SK-N-SH (cell line): ENCODE results near the gene FOXG1. TPM values are rescaled to one million over a fixed set of nuclear protein-coding genes. Genes with fewer than 3 reads are reported as not detected.

Experiments
- CTCF ChIA-PET: fragments of 300-600, 350-600 bp; formaldehyde crosslinking; extraction: SDS; loops from one replicate; lab custom pipeline; 2021; lab: Yijun Ruan, JAX
- POLR2A ChIA-PET: fragments of 350-600 bp; sonication (Branson Sonifier 250); formaldehyde crosslinking; extraction: SDS; loops from one replicate; lab custom pipeline; 2020; ENCODE audit warnings: antibody characterized with exemption, inconsistent platforms; lab: Yijun Ruan, JAX
- DNase-seq: peaks from one replicate; pipeline ENCODE4 v3.0.0; 2012
- H2AFZ ChIP-seq: fragments of 200-600 bp; sonication (generic); 2 replicates; pipeline ENCODE4 v1.8.1; 2016; ENCODE audit warnings: antibody characterized with exemption, mild to moderate bottlenecking, low read depth
- H3F3A ChIP-seq: fragments of 200-600 bp; sonication (generic); replicated peaks from 2 replicates; pipeline ENCODE3; 2016; ENCODE audit warnings: antibody characterized with exemption, mild to moderate bottlenecking; ENCODE audit not compliant: insufficient read depth
- H3K27ac ChIP-seq, 2 experiments: fragments of 200-500 bp in 1 of 2; fragments of 200-600 bp in 1 of 2; sonication (Bioruptor generic) in 1 of 2; sonication (generic), shearing (Covaris generic) in 1 of 2; 2 replicates each; pipeline versions ENCODE4 v1.5.1 to v1.6.1; 2014 to 2016; ENCODE audit warnings: low read depth in 2 of 2, inconsistent platforms in 1 of 2, low read length in 1 of 2, mild to moderate bottlenecking in 1 of 2, mixed read lengths in 1 of 2
- H3K27me3 ChIP-seq: fragments of 200-600 bp; sonication (generic), shearing (Covaris generic); 2 replicates; pipeline ENCODE4 v1.6.1; 2016; ENCODE audit warnings: mixed run types; ENCODE audit not compliant: insufficient read depth
- H3K36me3 ChIP-seq, 2 experiments: fragments of 200-500 bp in 1 of 2; fragments of 200-600 bp in 1 of 2; sonication (Bioruptor generic) in 1 of 2; sonication (generic) in 1 of 2; replicated peaks in 1 of 2; 2 replicates each; pipeline versions ENCODE3 to v1.5.1; 2014 to 2016; ENCODE audit warnings: low read length in 1 of 2, mild to moderate bottlenecking in 1 of 2; ENCODE audit not compliant: insufficient read depth in 2 of 2, control insufficient read depth in 1 of 2
- H3K4me1 ChIP-seq, 2 experiments: fragments of 200-500 bp in 1 of 2; fragments of 200-600 bp in 1 of 2; sonication (Bioruptor generic) in 1 of 2; sonication (generic), shearing (Covaris generic) in 1 of 2; 2 replicates each; pipeline versions ENCODE4 v1.5.1 to v1.6.1; 2014 to 2016; ENCODE audit warnings: low read depth in 1 of 2, low read length in 1 of 2, mixed run types in 1 of 2; ENCODE audit not compliant: insufficient read depth in 2 of 2, control insufficient read depth in 1 of 2
- H3K4me2 ChIP-seq: fragments of 200-600 bp; sonication (generic), shearing (Covaris generic); 2 replicates; pipeline ENCODE4 v1.6.1; 2017; ENCODE audit warnings: mixed run types
- H3K4me3 ChIP-seq, 2 experiments: fragments of 200-500 bp in 1 of 2; fragments of 200-600 bp in 1 of 2; sonication (Bioruptor generic) in 1 of 2; sonication (generic), shearing (Covaris generic) in 1 of 2; 2 replicates each; pipeline versions ENCODE4 v1.5.1 to v1.8.1; 2014 to 2016; ENCODE audit warnings: low read depth in 2 of 2, inconsistent platforms in 1 of 2, low read length in 1 of 2, mild to moderate bottlenecking in 1 of 2, mixed read lengths in 1 of 2, moderate library complexity in 1 of 2
- H3K79me2 ChIP-seq: fragments of 200-600 bp; sonication (generic); 2 replicates; pipeline ENCODE4 v1.8.1; 2017; ENCODE audit warnings: mild to moderate bottlenecking; ENCODE audit not compliant: insufficient read depth
- H3K9ac ChIP-seq: fragments of 200-600 bp; sonication (generic); 2 replicates; pipeline ENCODE4 v1.6.1; 2017; ENCODE audit warnings: mixed run types
- H3K9me2 ChIP-seq: fragments of 200-600 bp; sonication (generic); 2 replicates; pipeline ENCODE4 v1.6.1; 2017; ENCODE audit warnings: mixed run types
- H3K9me3 ChIP-seq: fragments of 200-600 bp; sonication (generic); 2 replicates; pipeline ENCODE4 v1.6.1; 2017; ENCODE audit warnings: mixed run types, mild to moderate bottlenecking, moderate library complexity
- H4K20me1 ChIP-seq: fragments of 200-600 bp; sonication (generic); 2 replicates; pipeline ENCODE4 v1.6.1; 2017; ENCODE audit warnings: mild to moderate bottlenecking, mixed run types; ENCODE audit not compliant: insufficient read depth
- EZH2phosphoT487 ChIP-seq: fragments of 200-600 bp; sonication (generic); IDR thresholded peaks from 2 replicates; pipeline ENCODE4 v1.6.1; 2017; ENCODE audit warnings: low read depth, mixed run types, mild to moderate bottlenecking, antibody characterized with exemption, moderate library complexity, borderline replicate concordance
- FOXJ3 ChIP-seq: sonication (generic); formaldehyde crosslinking; IDR thresholded peaks from 2 replicates; pipeline ENCODE4 v1.5.1; 2020; ENCODE audit warnings: mild to moderate bottlenecking, missing genetic modification reagents
- POLR2AphosphoS5 ChIP-seq: IDR thresholded peaks from 2 replicates; pipeline ENCODE4 v1.6.1; 2012; ENCODE audit warnings: low read depth, low read length
- RCOR1 ChIP-seq: fragments of 150-350 bp; IDR thresholded peaks from 2 replicates; pipeline ENCODE4 v1.6.1; 2017; ENCODE audit warnings: antibody characterized with exemption, low read length
- REST ChIP-seq: IDR thresholded peaks from 2 replicates; pipeline ENCODE4 v1.6.1; 2012; ENCODE audit warnings: mild to moderate bottlenecking, low read depth, low read length, moderate library complexity
- RFX5 ChIP-seq: IDR thresholded peaks from 2 replicates; pipeline ENCODE4 v1.6.1; 2012; ENCODE audit warnings: mild to moderate bottlenecking, improper control_type of control experiment, low read length
- RXRA ChIP-seq: IDR thresholded peaks from 2 replicates; pipeline ENCODE4 v1.4.0; 2012; ENCODE audit warnings: low read depth, mild to moderate bottlenecking, borderline replicate concordance
- USF2 ChIP-seq: fragments of 150-350 bp; IDR thresholded peaks from 2 replicates; pipeline ENCODE4 v1.6.1; 2017; ENCODE audit warnings: antibody characterized with exemption, low read length, low read depth, borderline replicate concordance
- WGBS: methylation state at CpG from one replicate; pipeline ENCODE4 v1.1.6; 2017; ENCODE audit warnings: low lambda C conversion rate; 5-methylcytosine and 5-hydroxymethylcytosine counted together
- polyA plus RNA-seq, 3 experiments: library from polyadenylated mRNA; depleted of rRNA; stranded (reverse); fragments of >200 nt; gene quantifications; 2 replicates each; pipeline ENCODE4 v1.2.3, GENCODE V29; 2012
- TF ChIP-seq, protein P1 (sequence below): IDR thresholded peaks from 2 replicates; pipeline ENCODE4; 2012

The FOXG1 gene
- polyA plus RNA-seq, 1 of the 3 experiments (the other 2 are of a cell fraction) = not detected

DNA sequence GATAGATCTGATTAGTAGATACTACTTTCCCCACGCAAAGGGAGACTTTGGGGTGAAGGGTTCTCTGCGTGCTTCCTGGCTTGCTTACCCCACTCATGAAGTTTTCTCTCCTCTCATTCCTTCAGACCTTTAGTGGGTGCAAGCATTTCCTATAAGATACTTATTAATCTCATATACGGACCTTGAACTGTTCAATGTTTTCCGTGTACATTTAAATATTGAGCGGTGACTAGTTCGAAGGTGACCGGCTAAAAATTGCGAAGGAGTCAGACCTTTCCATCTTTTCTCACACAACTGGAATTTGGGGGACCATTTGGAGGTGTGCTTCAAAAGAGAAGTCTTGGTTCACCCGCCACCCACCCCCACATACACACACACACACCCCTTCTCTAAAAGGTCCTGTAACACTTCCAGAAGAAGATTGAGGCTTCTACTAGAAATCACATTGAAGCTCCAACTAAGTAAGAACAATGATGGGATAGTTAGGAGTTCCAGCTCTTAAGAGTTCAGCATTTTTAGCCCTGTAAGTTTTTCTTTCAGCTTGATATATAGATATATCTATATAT lies 6.1 kb upstream of the FOXG1 start:
- Histone ChIP-seq H3K36me3 (no peaks in the 10 kb centered on the region), H3K27ac (no peak overlapping the region), H3F3A (no peaks in the 10 kb centered on the region), H3K9me2 (no peaks in the 10 kb centered on the region), H4K20me1 (no peaks in the 10 kb centered on the region), H3K27me3 (peaks cover 96% of the 10 kb centered on the region), H3K79me2 (no peaks in the 10 kb centered on the region), H3K9ac (no peak overlapping the region), H3K4me2 (no peak overlapping the region), H3K4me1 (no peaks in the 10 kb centered on the region; a peak in 1 of 4 replicates), H3K9me3 (no peaks in the 10 kb centered on the region), H3K4me3 (no peak overlapping the region), H2AFZ (no peak overlapping the region)
- no peak for TF ChIP-seq USF2
- TF ChIP-seq RFX5 = no peak
- no peak for TF ChIP-seq EZH2phosphoT487
- no peak for TF ChIP-seq RCOR1
- TF ChIP-seq FOXJ3 (CRISPR knock-in tag) = no peak
- TF ChIP-seq, protein P1, sequence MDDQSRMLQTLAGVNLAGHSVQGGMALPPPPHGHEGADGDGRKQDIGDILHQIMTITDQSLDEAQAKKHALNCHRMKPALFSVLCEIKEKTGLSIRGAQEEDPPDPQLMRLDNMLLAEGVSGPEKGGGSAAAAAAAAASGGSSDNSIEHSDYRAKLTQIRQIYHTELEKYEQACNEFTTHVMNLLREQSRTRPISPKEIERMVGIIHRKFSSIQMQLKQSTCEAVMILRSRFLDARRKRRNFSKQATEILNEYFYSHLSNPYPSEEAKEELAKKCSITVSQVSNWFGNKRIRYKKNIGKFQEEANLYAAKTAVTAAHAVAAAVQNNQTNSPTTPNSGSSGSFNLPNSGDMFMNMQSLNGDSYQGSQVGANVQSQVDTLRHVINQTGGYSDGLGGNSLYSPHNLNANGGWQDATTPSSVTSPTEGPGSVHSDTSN = no peak
- no peak for TF ChIP-seq RXRA
- no peak for TF ChIP-seq POLR2AphosphoS5
- no peak for TF ChIP-seq REST
- WGBS = 13% methylated on average over 9 of the region's 9 CpGs
- ChIA-PET CTCF (interaction anchor here (0.9 to 1.3 kb wide), 2 partner anchors 9 to 462 kb away, joined by 3 to 4 read pairs; no protein-coding TSS in a partner anchor), POLR2A (no interaction called here)
- no peak for DNase-seq
